Thymus (tissue), 11 donors: ENCODE results near the gene ADSS1. TPM values are rescaled to one million over a fixed set of nuclear protein-coding genes. Genes with fewer than 3 reads are reported as not detected.

ENCODE experiments used
- DNase-seq, 9 donors: peaks; one replicate each; pipeline ENCODE4 v3.0.0-alpha.2; 2013; ENCODE audit warnings: low spot score in 9 of 9, low read depth in 6 of 9, missing footprints in 1 of 9
- H3K27ac ChIP-seq, 2 donors: one replicate each; pipeline ENCODE4 v1.5.1; 2013; ENCODE audit warnings: control low read depth in 1 of 2, low read depth in 1 of 2, low read length in 1 of 2, mild to moderate bottlenecking in 1 of 2, moderate library complexity in 1 of 2
- H3K27me3 ChIP-seq, 2 donors: one replicate each; pipeline ENCODE4 v1.5.1; 2013; ENCODE audit warnings: low read length in 1 of 2; ENCODE audit not compliant: control insufficient read depth in 2 of 2, insufficient read depth in 1 of 2
- H3K36me3 ChIP-seq, 2 donors: one replicate each; pipeline ENCODE4 v1.5.1; 2013; ENCODE audit warnings: low read length in 1 of 2, mild to moderate bottlenecking in 1 of 2, moderate library complexity in 1 of 2; ENCODE audit not compliant: control insufficient read depth in 2 of 2, insufficient read depth in 2 of 2
- H3K4me1 ChIP-seq, 2 donors: one replicate each; pipeline ENCODE4 v1.5.1; 2013; ENCODE audit warnings: low read length in 2 of 2; ENCODE audit not compliant: control insufficient read depth in 2 of 2, insufficient read depth in 2 of 2
- H3K4me3 ChIP-seq, 2 donors: one replicate each; pipeline ENCODE4 v1.5.1; 2013; ENCODE audit warnings: low read length in 2 of 2, control low read depth in 1 of 2, mild to moderate bottlenecking in 1 of 2
- H3K9me3 ChIP-seq, 2 donors: one replicate each; pipeline ENCODE4 v1.5.1; 2013; ENCODE audit warnings: low read length in 1 of 2, mild to moderate bottlenecking in 1 of 2; ENCODE audit not compliant: control insufficient read depth in 2 of 2, insufficient read depth in 1 of 2
- WGBS: extraction: QIAGEN DNeasy Blood & Tissue Kit; methylation state at CpG from one replicate; pipeline ENCODE4 v1.1.7; 2013; 5-methylcytosine and 5-hydroxymethylcytosine counted together
- polyA plus RNA-seq: library from polyadenylated mRNA; stranded (reverse); fragments of 200-250 nt; gene quantifications from one replicate; pipeline ENCODE4 v1.2.3, GENCODE V29; 2013
- total RNA-seq: library from RNA; stranded (reverse); fragments of 120-200 nt; gene quantifications from one replicate; pipeline ENCODE4 v1.2.4, GENCODE V29; 2013
- donor health status: healthy.

ADSS1 gene
- total and polyA plus RNA-seq, 2 donors: 2.5 to 4.0 TPM

- H3K4me3 ChIP-seq: no peak overlapping the region
- H3K27me3 ChIP-seq: no peaks in the 10 kb centered on the region
- H3K9me3 ChIP-seq: peaks cover 5 to 28% of the 10 kb centered on the region in 2 donors
- peaks cover 61 to 79% of the 10 kb centered on the region in 2 donors for H3K36me3 ChIP-seq
- no peak overlapping the region for H3K27ac ChIP-seq
- peaks cover 0 to 2% of the 10 kb centered on the region in 2 donors for H3K4me1 ChIP-seq
- WGBS: 96% methylated on average over 46 of the region's 46 CpGs
- DNase-seq: no peak
Observed at GRCh38 chr14:104773505-104774452, 49.8 kb downstream of the ADSS1 start.

- 96% methylated on average over 20 of the region's 20 CpGs for WGBS
Observed at GRCh38 chr14:104774453-104775072, 50.5 kb downstream of the ADSS1 start.

DNA sequence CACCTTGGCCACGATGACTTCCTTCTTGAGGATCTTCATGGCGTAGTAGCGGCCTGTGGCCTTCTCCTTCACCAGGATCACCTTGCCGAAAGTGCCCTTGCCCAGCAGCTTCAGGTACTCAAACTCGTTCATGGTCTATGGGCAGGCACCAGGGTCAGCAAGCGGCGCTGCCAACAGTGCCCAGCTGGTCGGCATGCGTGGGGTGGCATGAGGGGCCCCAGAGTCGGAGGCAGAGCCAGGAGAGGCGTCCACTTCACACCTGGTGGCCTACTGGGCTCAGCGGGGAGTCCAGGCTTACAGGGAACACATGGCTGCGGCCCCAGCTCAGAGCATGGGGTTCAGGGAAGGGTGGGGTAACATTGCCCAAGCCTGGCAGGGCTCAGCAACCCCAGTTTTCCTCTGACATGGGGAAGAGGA lies 51.1 kb downstream of the ADSS1 start:
- Histone ChIP-seq H3K4me1 (no peaks in the 10 kb centered on the region), H3K4me3 (no peak overlapping the region), H3K9me3 (peaks cover 5 to 28% of the 10 kb centered on the region in 2 donors), H3K36me3 (peaks cover 53 to 81% of the 10 kb centered on the region in 2 donors), H3K27me3 (no peaks in the 10 kb centered on the region), H3K27ac (no peak overlapping the region)
- 94% methylated on average over 13 of the region's 13 CpGs for WGBS
- DNase-seq: no peak

More at GRCh38 chr14:104774453-104775072, 50.5 kb downstream of the ADSS1 start:
- DNase-seq: no peak
- no peak overlapping the region for H3K4me3 ChIP-seq
- H3K4me1 ChIP-seq: no peaks in the 10 kb centered on the region
- no peaks in the 10 kb centered on the region for H3K27me3 ChIP-seq
- H3K9me3 ChIP-seq: peaks cover 5 to 28% of the 10 kb centered on the region in 2 donors
- no peak overlapping the region for H3K27ac ChIP-seq
- peaks cover 53 to 80% of the 10 kb centered on the region in 2 donors for H3K36me3 ChIP-seq

DNA sequence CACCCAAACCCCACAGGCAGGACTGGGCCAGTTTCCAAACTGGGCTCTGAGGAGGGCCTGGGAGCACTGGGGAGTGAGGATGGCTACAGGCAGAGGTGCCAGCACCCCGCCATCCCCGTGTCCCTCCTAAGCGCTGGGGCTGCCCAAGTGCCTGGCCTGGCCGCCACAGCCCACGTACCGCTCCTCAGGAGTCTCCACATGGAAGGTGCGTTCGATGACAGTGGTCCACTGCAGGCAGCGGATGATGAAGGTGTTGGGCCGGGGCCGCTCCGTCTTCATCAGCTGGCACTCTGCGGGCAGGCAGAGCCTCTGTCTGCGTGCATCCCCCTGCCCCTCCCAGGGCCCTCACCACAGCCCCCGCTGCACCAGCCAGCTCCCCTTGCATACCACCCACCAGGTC lies 52.5 kb downstream of the ADSS1 start:
- WGBS: 98% methylated on average over 15 of the region's 15 CpGs
- H3K4me1 ChIP-seq: no peaks in the 10 kb centered on the region
- H3K27me3 ChIP-seq: no peaks in the 10 kb centered on the region
- no peak for DNase-seq
- H3K4me3 ChIP-seq: no peak overlapping the region
- no peak overlapping the region for H3K27ac ChIP-seq
- H3K36me3 ChIP-seq: peaks cover 45 to 81% of the 10 kb centered on the region in 2 donors
- H3K9me3 ChIP-seq: peaks cover 0 to 20% of the 10 kb centered on the region in 2 donors

- Histone ChIP-seq H3K27ac (no peak overlapping the region), H3K4me3 (no peak overlapping the region), H3K36me3 (peaks cover 38 to 79% of the 10 kb centered on the region in 2 donors), H3K9me3 (peaks cover 0 to 13% of the 10 kb centered on the region in 2 donors), H3K27me3 (no peaks in the 10 kb centered on the region), H3K4me1 (no peaks in the 10 kb centered on the region)
- DNase-seq: no peak
- WGBS: 94% methylated on average over 16 of the region's 16 CpGs
Observed at GRCh38 chr14:104776961-104777807, 53.2 kb downstream of the ADSS1 start.

DNA sequence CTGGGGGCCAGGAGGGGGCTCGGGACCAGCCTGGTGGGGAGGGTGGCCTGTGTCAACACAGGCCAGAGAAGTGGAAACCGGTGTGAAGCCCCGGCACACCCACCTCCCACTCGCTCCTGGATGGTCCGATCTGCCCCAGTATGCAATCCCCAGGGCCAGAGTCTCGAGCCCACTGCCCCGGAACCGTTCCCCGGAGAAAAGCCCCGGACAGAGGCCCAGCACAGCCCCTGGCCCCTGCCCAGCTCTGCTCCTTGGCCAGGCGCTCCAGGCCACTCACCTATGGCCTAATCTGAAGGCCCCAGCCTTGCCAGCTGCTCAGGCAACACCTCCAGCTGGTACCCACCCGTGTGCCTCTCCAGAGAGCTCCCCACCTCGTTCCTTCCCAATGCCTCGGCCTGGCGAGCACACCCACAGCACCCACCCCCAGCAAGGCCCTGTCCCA lies 53.8 kb downstream of the ADSS1 start:
- whole genome bisulfite sequencing: 96% methylated on average over 15 of the region's 15 CpGs
- Histone ChIP-seq H3K9me3 (peaks cover 0 to 13% of the 10 kb centered on the region in 2 donors), H3K27ac (no peak overlapping the region), H3K4me1 (no peaks in the 10 kb centered on the region), H3K4me3 (no peak overlapping the region), H3K27me3 (no peaks in the 10 kb centered on the region), H3K36me3 (peaks cover 32 to 78% of the 10 kb centered on the region in 2 donors)
- DNase-seq: no peak

DNA sequence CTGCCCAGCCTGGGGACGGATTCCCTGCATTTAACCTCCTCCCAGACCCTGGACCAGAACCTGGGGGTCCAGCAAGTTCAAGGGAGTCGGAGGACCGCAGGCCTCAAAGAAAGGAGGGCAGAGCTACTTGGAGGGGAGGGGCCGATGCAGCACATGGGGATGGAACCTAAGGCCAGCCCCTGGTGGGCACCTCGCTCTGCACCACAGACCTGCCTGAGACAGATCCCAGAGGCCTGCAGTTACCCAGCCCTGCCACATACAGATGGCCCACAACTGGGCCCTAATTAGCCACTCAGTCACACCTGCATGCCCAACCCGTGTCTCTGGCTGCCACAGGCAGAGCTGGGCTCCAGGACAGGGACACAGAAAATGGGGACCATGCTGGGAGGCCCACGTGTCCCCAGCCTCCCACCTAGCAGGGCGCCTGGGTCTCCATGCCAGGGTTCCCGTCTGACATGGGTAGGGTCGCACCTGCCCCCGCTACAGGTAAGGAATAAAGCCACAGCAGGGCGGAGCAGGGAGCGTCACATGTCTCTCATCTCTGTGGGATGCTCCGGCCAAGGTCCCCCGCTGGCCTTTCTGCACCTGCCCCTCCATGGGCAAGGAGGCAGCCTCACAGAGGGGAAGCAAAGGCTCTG lies 54.8 kb downstream of the ADSS1 start:
- peaks cover 0 to 13% of the 10 kb centered on the region in 2 donors for H3K9me3 ChIP-seq
- 94% methylated on average over 15 of the region's 15 CpGs for WGBS
- peaks cover 26 to 71% of the 10 kb centered on the region in 2 donors for H3K36me3 ChIP-seq
- no peak overlapping the region for H3K27ac ChIP-seq
- no peak for DNase-seq
- H3K27me3 ChIP-seq: no peaks in the 10 kb centered on the region
- no peak overlapping the region for H3K4me3 ChIP-seq
- no peaks in the 10 kb centered on the region for H3K4me1 ChIP-seq

GRCh38 chr14:104779776-104780512 lies 55.9 kb downstream of the ADSS1 start:
- Histone ChIP-seq H3K27me3 (no peaks in the 10 kb centered on the region), H3K27ac (no peak overlapping the region), H3K9me3 (peaks cover 0 to 13% of the 10 kb centered on the region in 2 donors), H3K4me3 (no peak overlapping the region), H3K4me1 (no peaks in the 10 kb centered on the region), H3K36me3 (peaks cover 26 to 72% of the 10 kb centered on the region in 2 donors)
- 97% methylated on average over 32 of the region's 32 CpGs for WGBS
- no peak for DNase-seq
